Cortex of kidney (tissue), 1 donor: ENCODE measurements around the gene CNTD1.
"Not testable (repeated sequence)": the region's sequence is repeated elsewhere in the genome, so short reads cannot be mapped to it uniquely, and the experiment has no call there.

Source experiments
- DNase-seq: peaks from one replicate; lab custom pipeline; 2025; lab: John Stamatoyannopoulos, UW

Gene CNTD1

GRCh38 chr17:42798383-42799380 is at the start of gene CNTD1, which contains the start of gene COA3:
Gene CNTD1 (plus strand): TSS chr17:42798861. CDS start chr17:42799068, 207 bp downstream.
Gene COA3 (minus strand): TSS chr17:42798704. CDS start chr17:42798681, 23 bp downstream.
- peak; percentile 43 for DNase-seq

- no peak for DNase-seq
These were observed 49.5 kb upstream of the CNTD1 start for GRCh38 chr17:42748908-42749798.

- no peak for DNase-seq
These were observed 47.8 kb upstream of the CNTD1 start for GRCh38 chr17:42750739-42751344.

GRCh38 chr17:42751628-42752027 is 47.0 kb upstream of the CNTD1 start:
- no peak for DNase-seq

- DNase-seq = no peak
These were observed 43.9 kb upstream of the CNTD1 start for GRCh38 chr17:42754782-42755181.

- DNase-seq = no peak
These were observed 38.5 kb upstream of the CNTD1 start for GRCh38 chr17:42759982-42760651.

- no peak for DNase-seq
These were observed 37.7 kb upstream of the CNTD1 start, which contains the start of gene RAMP2 for GRCh38 chr17:42760652-42761581. Gene RAMP2 (plus strand): TSS chr17:42761227. CDS start chr17:42761262, 35 bp downstream.

GRCh38 chr17:42761638-42762037 is 37.0 kb upstream of the CNTD1 start:
- no peak for DNase-seq

GRCh38 chr17:42766124-42766523 is 32.5 kb upstream of the CNTD1 start:
- DNase-seq = no peak

- no peak for DNase-seq
These were observed 31.1 kb upstream of the CNTD1 start for GRCh38 chr17:42767512-42767911.

- not testable (repeated sequence) for DNase-seq
These were observed 30.7 kb upstream of the CNTD1 start for GRCh38 chr17:42768006-42768405.

- DNase-seq = not testable (repeated sequence)
These were observed 28.7 kb upstream of the CNTD1 start for GRCh38 chr17:42769964-42770363.

- DNase-seq = no peak
These were observed 25.7 kb upstream of the CNTD1 start for GRCh38 chr17:42772945-42773289.

- no peak for DNase-seq
These were observed 25.2 kb upstream of the CNTD1 start, which contains the start of gene VPS25 for GRCh38 chr17:42773290-42774035. Gene VPS25 (plus strand): TSS chr17:42773449. CDS start chr17:42773476, 27 bp downstream.

GRCh38 chr17:42774066-42774745 is 24.5 kb upstream of the CNTD1 start:
- no peak for DNase-seq

- DNase-seq = no peak
These were observed 23.0 kb upstream of the CNTD1 start for GRCh38 chr17:42775534-42776098.

GRCh38 chr17:42778570-42778969 is 20.1 kb upstream of the CNTD1 start:
- DNase-seq = no peak

GRCh38 chr17:42779304-42779935 is 19.2 kb upstream of the CNTD1 start:
- no peak for DNase-seq
